HPDE6-E6E7 (cell line): ENCODE results near the gene BFSP2.

Experiments
- DNase-seq: peaks from one replicate; pipeline ENCODE4 v3.0.0; 2011; ENCODE audit warnings: missing footprints; ENCODE audit errors: extremely low spot score

The BFSP2 gene

GRCh38 chr3:133383741-133384140, 16.1 kb upstream of the BFSP2 start:
- no peak for DNase-seq

DNA sequence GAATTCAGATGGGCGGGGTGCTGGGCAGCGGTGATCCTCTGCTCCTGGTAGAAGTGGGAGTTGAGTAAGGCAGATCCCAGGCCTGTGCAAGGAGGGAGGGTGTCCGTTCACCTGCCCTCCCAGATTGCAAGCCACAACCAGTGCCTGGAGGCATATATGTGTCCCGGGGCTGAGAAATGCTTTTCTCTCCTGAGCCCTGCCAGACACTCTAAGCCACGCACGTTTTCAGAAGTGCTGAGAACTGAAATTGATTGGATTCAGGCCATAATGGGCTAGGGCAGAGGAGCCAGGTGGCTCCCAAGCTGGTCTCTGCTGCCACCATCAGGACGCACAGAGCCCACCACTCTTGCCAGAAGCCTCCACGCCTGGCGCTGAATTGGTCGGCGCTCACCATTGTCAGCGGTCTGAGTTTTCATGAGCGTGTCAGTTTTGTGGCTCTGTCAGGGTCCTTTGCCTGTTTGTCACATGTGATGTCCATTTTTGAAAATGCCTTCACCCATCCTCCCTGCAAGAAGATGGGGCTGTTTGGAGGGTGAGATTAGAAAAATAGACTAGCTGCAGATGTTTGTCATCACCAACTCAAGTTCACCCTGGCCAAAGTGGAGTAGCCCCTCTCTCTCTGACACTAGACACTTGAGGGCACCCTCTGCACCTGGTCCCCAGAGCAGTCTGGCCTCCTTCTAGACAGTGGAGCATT, 15.4 kb upstream of the BFSP2 start:
- DNase-seq = peak; percentile 63

DNA sequence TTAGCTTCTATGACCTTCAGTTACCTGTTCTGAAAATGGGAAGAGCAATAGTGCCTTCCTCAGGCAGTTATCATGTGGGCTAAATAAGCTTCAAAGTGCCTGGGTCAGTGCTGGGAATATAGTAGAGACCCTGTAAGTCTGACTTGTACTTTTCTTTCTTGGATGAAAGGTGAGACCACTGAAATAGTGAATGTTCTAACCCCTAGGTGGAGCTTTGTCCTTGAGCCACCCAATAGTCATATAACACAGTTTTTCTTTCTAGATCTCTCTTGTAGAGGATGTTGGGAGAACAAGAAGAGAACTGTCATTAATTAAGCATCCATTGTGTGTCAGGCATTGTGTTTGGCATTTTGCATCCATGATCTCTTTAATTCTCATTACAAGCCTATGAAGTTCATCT, 13.0 kb upstream of the BFSP2 start:
- no peak for DNase-seq

GRCh38 chr3:133387341-133387740, 12.5 kb upstream of the BFSP2 start:
- no peak for DNase-seq

DNA sequence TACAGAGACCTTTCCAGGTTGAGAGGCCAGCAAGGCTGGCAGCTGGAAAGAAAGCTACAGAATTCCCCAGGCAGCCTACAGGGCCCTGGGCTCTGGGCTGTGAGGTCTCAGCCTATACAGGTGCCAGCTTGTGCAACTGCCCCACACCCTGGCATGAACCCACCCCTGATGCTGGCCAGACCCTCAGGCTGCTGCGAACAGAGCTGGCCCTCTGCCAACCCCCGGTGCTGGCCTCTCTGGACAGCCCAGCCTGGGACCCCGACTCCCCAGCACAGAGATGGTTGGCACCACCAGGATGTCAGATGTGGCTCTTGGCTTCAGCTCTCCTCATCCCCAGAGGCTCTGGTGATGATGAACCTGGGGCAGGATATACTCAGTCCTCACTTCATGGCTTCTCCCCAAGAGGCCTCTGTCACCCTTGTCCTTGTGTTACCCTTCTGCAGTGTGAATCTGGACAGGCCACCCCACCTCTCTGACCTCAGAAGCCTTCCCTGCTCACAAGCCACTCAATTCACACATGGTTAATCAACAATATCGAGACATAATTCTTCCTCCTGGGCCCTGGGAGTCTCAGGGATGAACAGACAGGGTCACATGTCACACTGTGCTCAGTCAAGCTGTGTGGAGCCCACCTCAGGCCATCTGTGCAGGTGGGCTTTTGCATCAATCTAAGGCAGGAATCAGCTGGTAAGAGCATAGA, 11.0 kb upstream of the BFSP2 start:
- DNase-seq = no peak

- no peak for DNase-seq
Observed at GRCh38 chr3:133390715-133391114, 9.1 kb upstream of the BFSP2 start.

- no peak for DNase-seq
Observed at GRCh38 chr3:133393204-133393603, 6.7 kb upstream of the BFSP2 start.

- no peak for DNase-seq
Observed at GRCh38 chr3:133393691-133394474, 6.0 kb upstream of the BFSP2 start.

DNA sequence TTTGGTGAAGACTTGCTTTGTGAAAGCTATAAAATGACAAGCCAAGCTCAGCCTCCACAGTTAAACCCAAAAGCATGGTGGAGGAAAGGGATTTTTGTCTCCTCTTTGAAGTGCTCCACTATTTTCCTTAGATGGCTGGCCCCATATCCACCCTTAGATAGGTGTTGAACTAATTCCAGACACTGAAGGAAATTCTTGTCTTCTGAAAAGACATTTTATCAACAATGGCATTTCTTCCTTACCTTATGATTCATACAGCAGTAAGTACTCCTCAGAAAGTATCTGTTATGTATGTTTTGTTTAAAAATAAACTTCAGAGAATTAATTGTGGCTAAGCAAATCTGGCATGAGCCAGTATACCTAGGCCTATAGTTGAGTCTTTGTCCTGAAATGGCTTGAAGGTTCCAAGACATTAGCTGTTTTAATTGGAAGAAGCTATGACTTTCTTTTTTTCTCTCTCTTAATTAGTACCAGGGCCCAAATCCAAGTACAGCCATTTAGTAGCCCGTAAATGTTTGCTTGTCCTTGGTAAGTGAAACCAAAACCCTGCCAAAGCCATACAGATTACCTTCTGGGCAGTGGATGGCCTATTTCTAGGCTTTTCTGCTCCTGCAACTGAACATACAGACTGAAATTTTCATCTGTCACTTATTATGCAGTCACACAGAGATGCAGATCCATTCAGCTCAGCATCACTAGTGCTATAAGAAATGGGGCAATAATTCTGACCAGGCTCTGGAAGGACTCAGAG, 5.1 kb upstream of the BFSP2 start:
- no peak for DNase-seq

DNA sequence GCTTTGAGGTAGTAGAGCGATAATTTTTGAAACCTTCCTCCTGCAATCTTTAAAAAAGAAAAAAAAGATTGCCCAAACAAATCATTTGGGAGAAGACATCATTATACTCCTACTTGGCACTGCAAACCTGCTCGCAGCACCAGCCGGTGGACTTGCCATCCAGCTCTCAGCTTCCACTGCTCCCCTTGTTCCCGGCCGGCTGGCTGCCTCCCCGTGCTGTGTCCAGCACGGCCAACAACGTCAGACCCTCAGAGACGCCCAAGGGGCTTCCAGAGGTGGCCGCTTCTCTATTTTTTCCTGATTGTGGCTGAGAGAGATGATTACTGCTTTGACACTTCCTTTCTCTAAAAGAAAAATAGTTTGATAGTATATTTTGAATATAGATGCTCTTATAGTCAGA, 3.0 kb upstream of the BFSP2 start:
- no peak for DNase-seq

- DNase-seq = no peak
Observed at GRCh38 chr3:133401374-133402135, 1.7 kb downstream of the BFSP2 start.

DNA sequence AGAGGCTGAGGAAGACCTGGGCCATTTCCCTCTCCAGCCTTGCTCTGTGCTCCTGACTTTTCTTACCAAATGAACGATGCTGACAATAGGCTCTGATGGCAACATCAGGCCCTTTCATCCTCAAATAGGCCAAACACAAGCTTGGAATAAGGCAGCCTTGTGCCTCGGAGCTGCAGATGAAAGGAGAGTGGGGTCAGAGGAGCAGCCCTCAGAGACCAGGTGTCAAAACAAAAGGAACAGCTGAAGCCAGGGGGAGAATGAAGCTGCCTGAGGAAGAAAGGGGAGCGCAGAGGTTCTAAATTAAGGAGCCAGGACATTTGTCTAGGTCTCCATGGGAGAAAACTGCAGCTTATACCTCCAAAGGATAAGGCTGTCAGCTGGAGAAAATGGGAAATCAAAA, 5.1 kb downstream of the BFSP2 start:
- no peak for DNase-seq

- no peak for DNase-seq
Observed at GRCh38 chr3:133408366-133408765, 8.5 kb downstream of the BFSP2 start.

- no peak for DNase-seq
Observed at GRCh38 chr3:133408961-133409360, 9.1 kb downstream of the BFSP2 start.

DNA sequence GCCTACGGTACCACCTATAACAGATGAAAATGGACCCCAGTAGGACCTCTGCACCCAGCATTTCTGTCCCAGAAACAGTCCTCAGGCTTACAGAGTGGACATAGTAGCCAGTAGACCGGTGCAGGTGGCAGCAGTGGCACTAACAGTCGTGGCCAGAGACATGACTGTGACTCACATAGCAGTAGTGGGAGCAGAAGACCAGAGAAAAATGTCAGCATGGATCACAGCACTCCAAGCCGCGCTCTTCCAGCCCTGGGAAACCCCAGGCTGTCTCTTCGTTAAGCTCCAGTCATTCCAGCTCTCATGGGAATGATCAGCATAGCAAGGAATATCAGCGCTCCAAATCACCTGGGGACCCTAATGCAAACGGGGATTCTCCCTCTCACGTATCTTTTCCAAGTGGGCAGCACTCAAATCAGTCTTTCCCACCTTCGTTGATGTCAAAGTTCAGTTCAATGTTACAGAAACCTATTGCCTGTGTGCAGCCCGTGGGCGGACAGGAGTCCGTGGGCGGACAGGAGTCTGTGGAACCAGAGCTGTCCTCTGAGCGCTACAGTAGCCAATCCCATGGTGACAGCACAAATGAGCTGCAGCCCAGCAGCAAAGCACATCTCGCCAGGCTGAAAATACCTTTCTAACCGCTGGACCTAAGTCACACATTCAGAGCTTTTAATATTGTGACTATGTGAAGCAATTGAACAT, 10.5 kb downstream of the BFSP2 start:
- no peak for DNase-seq

- DNase-seq = no peak
Observed at GRCh38 chr3:133412183-133413132, 12.6 kb downstream of the BFSP2 start.

- no peak for DNase-seq
Observed at GRCh38 chr3:133413161-133414020, 13.5 kb downstream of the BFSP2 start.

DNA sequence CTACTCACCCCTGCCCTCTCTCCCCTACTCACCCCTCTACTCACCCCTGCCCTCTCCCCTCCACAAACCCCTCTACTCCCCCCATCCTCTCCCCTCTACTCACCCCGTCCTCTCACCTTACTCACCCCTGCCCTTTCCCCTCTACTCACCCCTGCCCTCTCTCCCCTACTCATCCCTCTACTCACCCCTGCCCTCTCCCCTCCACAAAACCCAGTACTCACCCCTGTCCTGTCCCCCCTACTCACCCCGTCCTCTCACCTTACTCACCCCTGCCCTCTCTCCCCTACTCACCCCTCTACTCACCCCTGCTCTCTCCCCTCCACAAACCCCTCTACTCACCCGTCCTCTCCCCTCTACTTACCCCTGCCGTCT, 14.2 kb downstream of the BFSP2 start:
- DNase-seq = no peak

DNA sequence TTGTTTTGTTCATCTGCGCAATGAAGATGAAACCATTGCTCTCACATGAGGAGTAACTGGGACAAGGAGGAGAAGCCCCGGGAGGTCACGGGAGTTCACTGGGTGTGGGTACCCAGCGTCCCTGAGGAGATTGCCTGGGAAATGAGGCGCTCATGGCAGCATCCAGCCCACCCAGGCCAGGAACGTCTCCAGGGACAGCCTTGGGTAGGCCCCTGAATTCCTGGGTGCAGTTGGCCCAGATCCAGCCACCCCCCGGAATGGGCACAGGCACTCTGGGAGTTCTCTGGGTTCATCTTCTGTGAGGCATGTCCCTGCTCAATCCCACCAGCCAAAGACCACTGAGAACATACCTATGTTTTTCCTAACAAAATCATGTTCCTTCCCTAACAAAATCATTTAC, 18.5 kb downstream of the BFSP2 start:
- DNase-seq = no peak
